HG03064 (cell line): Measurements from ENCODE around the gene ZFYVE9.
"Not testable (repeated sequence)": the region's sequence is repeated elsewhere in the genome, so short reads cannot be mapped to it uniquely, and the experiment has no call there.

Source experiments
- ATAC-seq: cut with Tn5 transposase; IDR thresholded peaks from one replicate; pipeline ENCODE4 v1.9.1; 2021; ENCODE audit warnings: low read depth; ENCODE audit not compliant: unreplicated experiment

The ZFYVE9 gene

DNA sequence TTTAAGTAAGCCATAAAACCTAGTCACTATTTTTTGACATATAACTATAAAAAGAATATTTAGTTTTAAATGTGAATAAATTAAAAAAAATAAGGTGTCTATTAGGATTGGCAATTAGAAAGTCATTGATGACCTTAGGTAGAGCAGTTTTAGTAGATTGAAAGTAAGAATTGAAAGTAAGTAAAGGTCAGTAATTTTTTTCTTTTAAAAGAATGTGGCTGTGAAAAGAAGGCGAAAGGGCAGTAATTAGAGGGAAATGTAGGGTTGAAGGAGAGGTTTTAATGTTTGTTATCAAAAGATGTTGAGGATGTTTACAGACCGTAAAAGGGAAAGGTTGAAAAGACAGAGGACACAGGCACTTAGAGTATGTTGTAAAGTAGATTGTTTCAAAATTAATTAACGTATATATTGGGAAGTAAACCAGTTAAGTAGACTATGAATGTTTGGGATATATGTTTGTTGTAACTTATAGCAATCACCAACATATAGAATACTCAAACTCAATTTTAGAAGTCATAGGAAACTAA lies 41.0 kb downstream of the ZFYVE9 start:
- ATAC-seq = no peak

DNA sequence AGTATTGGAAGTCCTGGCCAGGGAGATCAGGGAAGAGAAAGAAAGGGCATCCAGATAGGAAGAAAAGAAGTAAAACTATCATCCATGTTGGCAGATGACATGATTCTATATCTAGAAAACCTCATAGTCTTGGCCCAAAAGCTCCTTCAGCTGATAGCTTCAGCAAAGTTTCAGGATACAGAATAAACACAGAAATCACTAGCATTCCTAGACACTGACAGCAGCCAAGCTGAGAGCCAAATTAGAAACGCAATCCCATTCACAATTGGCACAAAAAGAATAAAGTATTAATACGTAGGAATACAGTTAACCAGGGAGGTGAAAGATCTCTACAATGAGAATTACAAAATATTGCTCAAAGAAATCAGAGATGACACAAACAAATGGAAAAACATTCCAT lies 44.6 kb downstream of the ZFYVE9 start:
- ATAC-seq = no peak

DNA sequence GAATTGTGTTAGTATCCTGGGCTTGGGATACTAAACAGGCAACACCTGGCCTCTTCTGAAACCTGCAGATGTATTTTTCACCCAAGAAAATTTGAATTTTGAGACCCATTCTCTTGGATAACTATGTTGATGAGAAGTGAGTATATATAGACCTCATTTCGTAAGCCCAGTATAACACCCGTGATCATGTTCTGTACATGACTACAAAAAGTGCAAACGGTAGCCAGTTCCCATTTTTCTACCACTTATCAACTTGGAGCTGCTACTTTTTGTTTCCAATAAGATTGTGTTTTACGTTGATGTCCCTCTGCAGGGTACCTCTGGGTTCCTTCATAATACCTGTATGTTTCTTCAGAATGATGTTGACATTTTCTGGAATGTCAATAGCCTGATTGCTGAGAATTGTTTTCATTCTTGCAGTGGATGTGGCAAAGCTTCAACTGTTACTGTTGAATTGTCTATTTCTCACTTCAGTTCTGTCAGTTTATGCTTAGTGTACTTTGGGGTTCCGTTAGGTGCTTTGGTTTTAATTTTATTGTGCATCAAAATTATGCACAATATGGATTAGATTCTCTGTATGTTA lies 48.1 kb downstream of the ZFYVE9 start:
- ATAC-seq = no peak

DNA sequence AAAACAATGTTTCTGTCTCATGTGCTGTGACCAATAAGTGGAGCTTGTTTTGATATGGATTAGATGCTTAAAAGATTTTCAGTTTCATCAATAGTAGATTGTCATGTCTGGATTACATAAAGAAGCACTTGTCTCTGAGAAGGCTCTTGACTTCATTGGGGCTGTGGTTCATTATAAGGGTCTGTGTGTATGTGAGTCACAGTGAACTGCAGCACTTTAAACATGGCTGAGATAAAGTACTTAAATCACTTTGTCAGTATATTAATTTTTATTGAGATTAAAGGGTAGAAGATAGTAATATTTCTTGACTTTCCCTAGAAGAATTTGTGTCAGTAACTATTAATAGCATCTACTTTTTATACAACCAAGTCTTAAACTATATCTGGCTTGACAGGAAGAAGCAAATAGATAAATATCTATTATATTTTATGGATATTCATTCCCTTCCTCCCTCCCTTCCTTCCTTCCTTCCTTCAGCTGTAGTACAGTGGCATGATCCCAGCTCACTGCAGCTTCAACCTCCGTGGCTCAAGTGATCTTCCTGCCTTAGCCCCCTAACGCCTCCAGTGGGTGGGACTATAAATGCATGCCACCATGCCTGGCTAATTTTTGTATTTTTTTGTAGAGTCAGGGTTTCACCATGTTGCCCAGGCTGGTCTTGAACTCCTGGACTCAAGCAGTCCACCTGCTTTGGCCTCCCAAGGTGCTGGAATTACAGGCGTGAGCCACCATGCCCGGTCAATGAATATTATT lies 48.8 kb downstream of the ZFYVE9 start:
- ATAC-seq = no peak

DNA sequence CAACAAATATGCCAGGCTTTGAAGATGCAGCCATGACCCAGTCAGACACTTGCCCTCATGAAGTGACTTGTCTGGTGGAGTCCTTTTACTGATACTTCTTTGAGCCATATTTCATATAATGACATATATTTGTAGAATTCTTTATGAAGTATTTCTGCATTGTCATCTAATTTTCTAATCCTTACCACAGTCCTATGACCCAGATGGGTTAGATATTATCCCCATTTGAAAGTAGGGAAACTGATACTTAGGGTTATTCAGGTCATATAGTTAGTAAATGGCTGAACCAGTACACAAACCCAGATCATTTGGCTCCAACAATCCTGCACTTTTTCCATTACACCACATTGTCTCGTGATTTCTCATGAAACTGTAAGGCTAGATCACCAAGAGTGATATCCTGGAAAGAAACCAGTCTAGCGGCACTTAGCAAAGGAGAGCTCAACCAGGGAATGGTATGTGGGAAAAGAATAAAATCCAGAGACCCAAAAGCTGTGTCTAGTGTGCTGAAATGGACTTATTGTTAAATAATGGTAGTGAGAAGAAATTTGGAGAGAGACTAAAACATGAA lies 49.6 kb downstream of the ZFYVE9 start:
- no peak for ATAC-seq

DNA sequence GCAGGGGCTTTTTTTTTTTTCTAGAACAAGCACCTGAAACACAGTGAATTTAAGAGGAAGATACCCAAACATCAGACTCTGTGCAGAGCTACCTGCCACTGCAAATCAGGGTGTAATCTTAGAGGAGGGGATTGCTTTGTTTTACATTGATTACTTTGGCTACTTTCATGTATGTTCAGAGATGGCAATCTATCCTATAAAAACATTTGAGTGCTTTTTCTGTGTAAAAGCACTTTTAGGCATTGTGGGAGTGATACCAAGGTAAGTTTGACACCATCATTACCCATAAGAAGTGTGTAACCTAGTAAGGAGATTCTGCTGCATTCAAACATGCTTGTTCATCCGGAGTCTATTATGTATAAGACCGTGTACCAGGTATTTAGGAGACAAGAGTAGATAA lies 50.1 kb downstream of the ZFYVE9 start:
- ATAC-seq = no peak

DNA sequence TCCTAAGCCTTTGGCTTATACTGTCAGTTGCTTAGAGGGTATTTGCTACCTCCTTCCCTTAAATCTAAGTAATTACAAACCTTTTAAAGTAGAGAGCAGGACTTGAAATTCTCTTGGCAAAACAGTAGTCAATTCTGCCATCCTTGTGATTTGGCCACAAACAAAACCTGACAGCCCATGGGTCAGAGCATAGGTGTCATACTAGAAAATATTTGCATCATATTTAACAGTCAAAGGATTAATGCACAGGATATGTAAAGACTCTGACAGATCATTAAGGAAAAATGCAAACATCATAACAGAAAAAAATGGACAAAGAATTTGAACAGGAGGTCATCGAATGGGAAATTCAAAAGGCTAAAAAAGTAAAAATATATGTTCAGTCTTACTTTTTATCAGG lies 50.5 kb downstream of the ZFYVE9 start:
- no peak for ATAC-seq

DNA sequence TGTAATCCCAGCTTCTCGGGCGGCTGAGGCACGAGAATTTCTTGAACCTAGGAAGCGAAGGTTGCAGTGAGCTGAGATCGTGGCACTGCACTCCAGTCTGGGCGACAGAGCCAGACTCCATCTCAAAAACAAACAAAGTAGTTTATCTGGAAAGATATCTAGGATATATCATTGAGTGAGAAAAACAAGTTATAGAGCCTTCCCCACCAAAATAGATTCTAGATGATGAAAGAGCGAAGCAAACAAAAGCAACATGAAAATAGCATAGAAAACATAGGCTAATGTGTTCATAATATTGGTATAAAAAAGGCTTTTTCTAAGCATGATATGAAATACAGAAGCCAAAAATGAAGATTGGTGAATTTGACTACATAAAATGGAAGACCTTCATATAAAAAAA lies 52.1 kb downstream of the ZFYVE9 start:
- ATAC-seq = no peak

DNA sequence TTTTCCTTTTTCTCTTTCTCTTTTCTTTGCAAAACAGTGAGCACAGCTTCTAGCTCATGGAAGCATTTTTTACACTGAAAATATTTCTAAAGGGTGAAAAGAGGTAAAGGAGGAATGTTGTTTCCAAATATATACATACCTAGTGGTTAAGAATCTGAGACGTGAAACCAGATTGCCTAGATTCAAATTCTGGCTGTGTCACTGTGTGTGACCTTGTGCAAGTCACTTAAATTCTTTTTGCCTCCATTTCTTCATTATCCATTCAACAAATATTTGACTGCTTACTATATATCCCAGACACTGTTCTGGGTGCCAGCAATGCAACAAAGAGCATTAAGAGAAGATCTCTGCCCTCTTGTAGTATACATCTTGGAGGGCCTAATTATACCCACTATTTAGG lies 53.3 kb downstream of the ZFYVE9 start:
- no peak for ATAC-seq

DNA sequence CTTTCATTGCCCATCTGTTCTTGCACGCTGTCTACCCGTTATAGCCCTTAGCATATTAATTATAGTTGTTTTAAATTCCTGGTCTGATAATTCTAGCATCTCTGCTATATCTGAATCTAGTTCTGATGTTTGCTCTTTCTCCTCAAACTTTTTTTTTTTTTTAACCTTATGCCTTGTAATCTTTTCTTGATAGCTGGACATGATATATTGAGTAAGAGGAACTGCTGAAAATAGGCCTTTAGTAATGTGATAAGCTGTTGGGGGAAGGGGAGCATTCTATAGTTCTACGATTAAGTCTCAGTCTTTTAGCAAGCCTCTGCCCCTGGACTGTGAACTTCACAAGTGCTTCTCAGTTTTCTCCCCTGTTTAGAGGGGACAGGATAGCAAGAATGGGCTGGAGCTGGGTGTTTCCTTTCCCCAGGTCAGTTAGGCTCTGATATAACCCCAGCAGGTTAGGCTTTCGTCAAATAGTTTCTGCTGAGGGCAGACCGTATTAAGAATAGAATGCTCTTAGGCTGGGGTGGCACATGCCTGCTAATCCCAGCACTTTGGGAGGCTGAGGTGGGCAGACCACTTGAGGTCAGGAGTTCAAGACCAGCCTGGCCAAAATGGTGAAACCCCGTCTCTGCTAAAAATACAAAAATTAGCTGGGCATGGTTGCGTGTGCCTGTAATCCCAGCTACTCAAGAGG lies 62.2 kb downstream of the ZFYVE9 start:
- ATAC-seq = no peak

DNA sequence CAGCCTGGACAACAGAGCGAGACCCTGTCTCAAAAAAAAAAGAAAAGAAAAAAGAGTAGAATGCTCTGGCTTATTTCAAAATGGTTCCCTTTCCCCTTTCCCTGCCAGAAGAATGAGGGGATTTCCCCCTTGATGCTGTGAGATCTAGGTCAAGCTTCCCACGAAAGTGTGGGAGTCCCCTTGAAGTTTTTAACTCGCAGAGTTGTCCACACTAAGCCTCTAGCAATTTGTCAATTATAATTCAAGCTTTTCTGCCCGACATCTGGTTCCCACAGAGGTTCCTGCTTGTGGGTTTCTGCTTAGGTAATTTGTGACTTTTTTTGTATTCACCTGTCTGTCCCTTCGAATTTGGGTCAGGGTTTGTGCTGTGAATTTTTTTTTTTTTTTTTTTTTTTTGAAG lies 62.8 kb downstream of the ZFYVE9 start:
- no peak for ATAC-seq

DNA sequence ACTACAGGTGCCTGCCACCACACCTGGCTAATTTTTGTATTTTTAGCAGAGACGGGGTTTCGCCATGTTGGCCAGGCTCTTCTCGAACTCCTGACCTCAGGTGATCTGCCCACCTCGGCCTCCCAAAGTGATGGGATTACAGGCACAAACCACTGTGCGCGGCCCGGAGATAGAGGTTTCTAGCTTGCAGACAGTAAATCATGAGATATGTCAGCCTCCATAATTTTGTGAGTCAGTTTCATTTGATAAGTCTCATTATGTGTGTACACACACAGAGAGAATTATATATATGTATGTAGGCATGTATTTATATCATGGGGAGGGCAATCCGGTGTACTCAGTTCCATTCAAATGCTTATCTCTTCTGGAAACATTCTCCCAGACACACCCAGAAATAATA lies 64.8 kb downstream of the ZFYVE9 start:
- ATAC-seq = not testable (repeated sequence)

DNA sequence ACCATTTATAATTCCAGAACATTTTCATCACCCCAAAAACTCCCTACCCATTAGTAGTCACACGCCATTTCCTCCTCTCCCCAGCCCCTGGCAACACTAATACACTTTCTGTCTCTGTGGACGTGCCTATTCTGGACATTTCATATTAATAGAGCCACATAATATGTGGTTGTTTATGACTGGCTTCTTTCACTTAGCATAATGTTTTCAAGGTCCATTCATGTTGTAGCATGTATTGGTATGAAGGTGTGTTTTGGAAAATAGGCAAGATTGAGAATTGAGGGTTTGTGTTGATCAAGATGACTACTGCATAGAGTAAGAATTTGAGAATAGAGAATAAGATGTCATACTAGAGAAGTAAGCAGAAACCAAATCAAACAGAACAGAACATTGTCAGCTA lies 67.5 kb downstream of the ZFYVE9 start:
- ATAC-seq = no peak

DNA sequence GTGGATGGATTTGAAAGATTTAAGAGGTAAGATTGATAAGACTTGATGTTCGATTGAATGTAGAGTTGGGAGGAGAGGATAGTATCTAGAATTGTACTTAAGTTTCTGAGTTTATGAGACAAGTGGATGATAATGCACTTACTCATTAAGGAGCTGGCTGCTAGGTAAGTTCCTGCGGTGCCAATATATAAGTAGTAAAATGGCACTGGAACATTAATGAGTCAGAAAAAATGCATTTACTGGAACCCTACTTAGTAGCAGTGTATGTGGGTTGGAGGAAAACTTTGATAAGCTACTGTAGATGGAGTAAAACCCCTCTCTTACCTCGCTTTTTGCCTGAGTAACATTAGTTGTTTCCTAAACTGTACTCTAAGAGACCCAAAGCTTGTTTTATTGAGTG lies 68.2 kb downstream of the ZFYVE9 start:
- ATAC-seq = no peak

DNA sequence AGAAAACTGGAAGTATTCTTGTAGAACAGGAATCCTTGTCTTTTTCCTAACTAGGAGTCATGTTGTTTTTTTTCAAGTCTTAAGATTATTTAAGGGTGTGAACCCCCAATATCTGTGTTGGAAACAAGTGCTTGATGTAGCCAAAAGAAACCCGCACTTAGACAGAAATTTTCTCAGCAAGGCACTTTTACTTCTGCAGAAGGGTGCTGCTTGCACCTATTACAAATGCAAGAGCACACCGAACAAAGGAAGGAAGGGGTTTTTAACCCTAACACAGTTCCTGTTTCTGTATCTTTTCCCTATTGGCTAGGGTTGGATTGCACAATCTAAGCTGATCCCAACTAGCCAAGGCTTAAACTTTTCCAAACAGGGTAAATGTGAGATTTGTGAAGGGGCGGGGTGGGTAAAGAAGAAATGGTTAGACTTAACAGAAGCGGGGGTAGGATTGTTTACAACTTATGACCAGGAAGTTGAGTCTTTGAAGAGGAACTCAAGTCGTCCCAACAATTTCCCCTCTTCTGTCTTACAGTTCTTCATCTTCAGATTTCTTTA lies 75.1 kb downstream of the ZFYVE9 start:
- no peak for ATAC-seq

DNA sequence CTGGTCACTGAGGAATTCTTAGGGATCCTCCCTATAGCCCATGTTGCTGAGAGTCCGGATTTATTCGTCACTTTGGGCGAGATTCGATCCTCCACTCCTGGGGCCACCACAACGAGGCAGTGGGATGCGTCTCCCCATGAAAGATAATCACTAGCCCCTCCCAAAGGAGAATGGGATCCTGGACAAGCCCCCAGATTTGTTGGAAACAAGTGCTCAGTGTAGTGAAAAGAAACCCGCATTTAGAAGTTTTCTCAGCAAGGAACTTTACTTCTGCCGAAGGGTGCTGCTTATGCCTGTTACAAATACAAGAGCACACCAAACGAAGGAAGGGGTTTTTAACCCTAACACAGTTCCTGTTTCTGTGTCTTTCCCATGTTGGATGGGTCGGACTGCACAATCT lies 83.3 kb downstream of the ZFYVE9 start:
- no peak for ATAC-seq

DNA sequence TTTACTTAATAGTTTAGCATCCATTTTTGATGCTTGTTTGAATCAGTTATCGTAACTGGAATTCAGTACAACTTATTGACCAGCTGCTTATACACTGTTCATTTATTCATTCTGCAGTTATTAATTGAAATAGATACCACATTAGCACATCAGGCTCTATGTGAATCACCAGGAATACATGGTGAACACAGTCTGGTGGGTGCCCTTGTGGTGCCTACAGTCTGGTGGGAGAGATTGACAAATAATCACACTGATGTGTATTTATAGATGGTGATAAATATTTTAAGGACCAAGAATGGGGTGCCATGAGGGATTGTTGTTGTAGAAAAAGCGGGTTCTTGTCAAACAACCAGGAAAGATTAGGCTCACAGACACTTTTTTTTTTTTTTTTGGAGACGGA lies 87.6 kb downstream of the ZFYVE9 start:
- ATAC-seq = no peak

DNA sequence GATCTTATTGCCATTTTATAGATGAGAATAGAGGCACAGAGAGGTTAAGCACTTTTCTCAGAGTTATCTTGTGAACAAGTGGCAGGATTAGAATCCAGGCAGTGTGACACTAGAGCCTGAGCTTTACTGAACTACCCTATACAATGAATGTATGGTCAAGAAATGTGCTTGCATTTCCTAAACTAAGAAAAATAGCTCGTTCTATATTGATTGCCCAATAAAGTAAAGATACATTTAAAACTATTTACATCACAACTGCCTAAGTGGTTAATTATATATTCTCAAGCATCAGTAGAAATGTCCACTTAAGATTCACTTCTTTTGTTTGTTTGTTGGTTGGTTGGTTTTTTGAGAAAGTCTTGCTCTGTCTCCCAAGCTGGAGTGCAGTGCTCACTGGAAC lies 91.6 kb downstream of the ZFYVE9 start:
- ATAC-seq = no peak

DNA sequence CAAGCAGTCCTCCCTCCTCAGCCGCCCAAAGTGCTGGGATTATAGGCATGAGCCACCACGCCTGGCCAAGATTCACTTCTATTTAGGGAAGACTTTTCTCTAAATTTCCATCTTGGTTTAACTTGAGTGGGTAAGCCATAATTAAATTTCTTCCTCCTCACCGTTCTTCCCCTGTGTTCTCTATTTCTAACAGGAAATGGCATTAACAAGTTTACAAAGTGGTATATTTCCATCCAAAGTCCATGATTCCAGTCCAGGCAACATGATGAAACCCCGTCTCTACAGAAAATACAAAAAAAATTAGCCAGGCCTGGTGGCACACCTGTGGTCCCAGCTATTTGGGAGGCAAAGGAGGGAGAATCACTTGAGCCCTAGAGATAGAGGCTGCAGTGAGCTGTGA lies 92.1 kb downstream of the ZFYVE9 start:
- no peak for ATAC-seq

DNA sequence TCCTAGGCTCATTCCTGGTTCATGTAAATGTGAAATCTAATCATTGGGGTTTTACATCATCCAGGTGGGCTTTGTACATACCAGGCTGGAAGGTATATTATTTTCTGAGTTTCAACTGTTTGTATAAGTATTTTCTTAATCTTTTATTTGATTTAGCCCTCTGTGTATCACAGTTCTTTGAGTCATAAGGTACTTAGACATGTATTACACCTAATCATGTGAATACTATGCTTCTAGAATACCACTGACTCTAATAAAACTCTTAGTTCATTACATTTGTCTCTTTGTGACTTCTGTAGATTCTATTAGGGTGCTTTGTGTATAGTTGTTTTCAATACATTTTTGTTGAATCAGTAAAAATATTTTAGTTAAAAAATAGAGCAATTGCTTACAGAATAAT lies 92.8 kb downstream of the ZFYVE9 start:
- no peak for ATAC-seq

DNA sequence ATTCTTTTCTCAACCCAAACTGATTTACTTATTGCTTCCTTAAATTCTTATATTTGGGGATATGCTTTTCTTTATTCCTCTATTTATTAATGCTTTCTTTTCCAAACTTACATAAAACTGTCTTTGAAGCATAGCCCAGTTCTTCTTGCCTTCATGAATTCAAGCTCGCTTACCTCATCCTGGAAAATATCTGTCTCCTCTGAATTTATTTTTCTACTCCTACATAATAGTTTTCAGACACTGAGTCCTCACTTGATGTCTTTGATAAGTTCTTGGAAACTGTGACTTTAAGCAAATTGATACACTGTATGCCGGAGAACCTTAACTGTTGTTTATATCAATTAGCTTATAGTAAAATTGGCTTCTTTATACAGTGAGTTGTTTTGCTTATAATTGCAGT lies 93.8 kb downstream of the ZFYVE9 start:
- no peak for ATAC-seq
